Astrocyte (in vitro differentiated cells and primary cell): ENCODE results near the gene DOLPP1. TPM values are rescaled to one million over a fixed set of nuclear protein-coding genes. Genes with fewer than 3 reads are reported as not detected.

Experiments used
- DNase-seq: peaks from one replicate; pipeline ENCODE4 v3.0.0-alpha.2; 2010; ENCODE audit warnings: low read depth
- FAIRE-seq: peaks from 2 replicates; lab custom pipeline; 2011; peaks lifted over from hg19 to GRCh38; lab: Jason Lieb, UNC
- H2AFZ ChIP-seq: 2 replicates; pipeline ENCODE4 v1.6.0; 2012; ENCODE audit warnings: low read depth, low read length, inconsistent platforms
- H3K27ac ChIP-seq: 2 replicates; pipeline ENCODE4 v1.5.1; 2011; ENCODE audit warnings: low read depth, low read length, inconsistent platforms
- H3K27me3 ChIP-seq: 2 replicates; pipeline ENCODE4 v1.6.0; 2011; ENCODE audit warnings: low read length, inconsistent platforms; ENCODE audit not compliant: insufficient read depth
- H3K36me3 ChIP-seq: 2 replicates; pipeline ENCODE4 v1.5.1; 2011; ENCODE audit warnings: low read length, inconsistent platforms; ENCODE audit not compliant: insufficient read depth
- H3K4me1 ChIP-seq: 2 replicates; pipeline ENCODE4 v1.5.1; 2011; ENCODE audit warnings: low read length, inconsistent platforms; ENCODE audit not compliant: insufficient read depth
- H3K4me2 ChIP-seq: 2 replicates; pipeline ENCODE4 v1.6.0; 2012; ENCODE audit warnings: low read length, inconsistent platforms
- H3K4me3 ChIP-seq: 2 replicates; pipeline ENCODE4 v1.5.1; 2011; ENCODE audit warnings: low read depth, mild to moderate bottlenecking, low read length, inconsistent platforms; ENCODE audit not compliant: insufficient read depth
- H3K79me2 ChIP-seq: 2 replicates; pipeline ENCODE4 v1.6.0; 2012; ENCODE audit warnings: mild to moderate bottlenecking, low read length, inconsistent platforms; ENCODE audit not compliant: insufficient read depth
- H3K9ac ChIP-seq: 2 replicates; pipeline ENCODE4 v1.6.0; 2012; ENCODE audit warnings: mild to moderate bottlenecking, low read length, inconsistent platforms
- H3K9me3 ChIP-seq: 2 replicates; pipeline ENCODE4 v1.5.1; 2012; ENCODE audit warnings: low read depth, mild to moderate bottlenecking, low read length, inconsistent platforms; ENCODE audit not compliant: insufficient read depth
- H4K20me1 ChIP-seq: 2 replicates; pipeline ENCODE4 v1.6.0; 2012; ENCODE audit warnings: low read length, inconsistent platforms; ENCODE audit not compliant: insufficient read depth
- H3K27ac Mint-ChIP-seq: one replicate; pipeline ENCODE4 v1.8.0; 2021; ENCODE audit warnings: mild to moderate bottlenecking, mixed read lengths; ENCODE audit not compliant: unreplicated experiment
- H3K27me3 Mint-ChIP-seq: one replicate; pipeline ENCODE4 v1.8.0; 2021; ENCODE audit warnings: low read depth, mixed read lengths; ENCODE audit not compliant: unreplicated experiment
- H3K36me3 Mint-ChIP-seq: one replicate; pipeline ENCODE4 v1.8.0; 2021; ENCODE audit warnings: low read depth, mixed read lengths; ENCODE audit not compliant: unreplicated experiment
- H3K4me1 Mint-ChIP-seq: one replicate; pipeline ENCODE4 v1.8.0; 2021; ENCODE audit warnings: low read depth, mixed read lengths; ENCODE audit not compliant: unreplicated experiment
- H3K4me3 Mint-ChIP-seq: one replicate; pipeline ENCODE4 v1.8.0; 2021; ENCODE audit warnings: mild to moderate bottlenecking, moderate library complexity, mixed read lengths; ENCODE audit not compliant: unreplicated experiment
- H3K9me3 Mint-ChIP-seq: one replicate; pipeline ENCODE4 v1.8.0; 2021; ENCODE audit warnings: mild to moderate bottlenecking, mixed read lengths; ENCODE audit not compliant: unreplicated experiment
- EZH2 ChIP-seq: IDR thresholded peaks from 2 replicates; pipeline ENCODE4 v1.6.1; 2012; ENCODE audit warnings: mild to moderate bottlenecking, low read length, inconsistent platforms; ENCODE audit not compliant: insufficient read depth
- total RNA-seq: library from RNA; stranded (reverse); gene quantifications from 2 replicates; pipeline ENCODE4 v1.2.1, GENCODE V29; 2021
- TF ChIP-seq, protein P1 (sequence below): IDR thresholded peaks from 2 replicates; pipeline ENCODE4 v1.5.1; 2011; ENCODE audit warnings: low read depth, mild to moderate bottlenecking, inconsistent platforms, low read length, moderate library complexity; ENCODE audit not compliant: insufficient read depth

Gene DOLPP1
- total RNA-seq, 1 donor from 2014 or later: 17.9 TPM

DNA sequence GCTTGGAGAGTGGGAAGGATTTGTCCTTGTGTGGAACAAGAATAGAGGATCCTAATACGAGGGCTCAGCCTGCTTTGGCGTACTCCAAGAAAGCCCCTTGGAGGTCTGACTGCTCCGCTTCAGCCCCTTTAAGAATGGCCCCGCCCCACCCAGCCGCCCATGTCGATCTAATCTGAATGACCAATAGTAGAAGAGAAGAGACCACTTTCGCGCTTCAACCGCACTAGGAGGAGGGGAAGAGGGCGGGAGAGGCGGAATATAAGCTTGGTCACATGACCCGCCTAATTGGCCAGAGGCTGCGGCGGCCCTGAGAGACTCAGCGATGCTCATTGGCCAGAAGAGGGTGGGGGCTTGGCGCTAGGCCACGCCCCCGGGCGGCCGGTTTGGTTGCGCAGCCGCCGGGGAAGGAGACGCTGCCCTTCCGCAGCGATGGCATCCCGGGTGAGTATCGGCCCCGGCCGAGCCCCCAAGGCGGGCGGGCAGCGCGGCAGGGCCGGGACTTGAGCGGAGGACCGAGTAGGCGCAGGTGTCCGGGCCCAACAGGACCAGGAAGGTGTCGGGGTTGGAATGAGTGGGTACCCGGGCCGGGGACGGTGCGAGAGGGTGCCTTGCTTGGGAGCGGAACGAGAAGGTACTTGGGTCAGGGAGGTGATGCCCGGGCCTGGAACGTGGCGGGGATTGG lies 44.5 kb upstream of the DOLPP1 start, which contains the start of gene MIGA2:
Gene MIGA2, plus strand, starts transcription at position 386 of the 682 bp plus-strand sequence. CDS start 3,969 bp downstream, outside the sequence.
- Histone ChIP-seq H3K4me2 (peak within 1 kb of the TSS; percentile 97), H2AFZ (peak within 1 kb of the TSS; percentile 90), H3K9me3 (no peaks in the 10 kb centered on the region), H3K36me3 (no peaks in the 10 kb centered on the region), H3K4me1 (peaks cover 10% of the 10 kb centered on the region), H3K4me3 (peak within 1 kb of the TSS; percentile 82), H3K79me2 (peaks cover 26% of the 10 kb centered on the region), H4K20me1 (peaks cover 22% of the 10 kb centered on the region), H3K9ac (peak within 1 kb of the TSS; percentile 88), H3K27ac (peak within 1 kb of the TSS; percentile 28), H3K27me3 (no peaks in the 10 kb centered on the region)
- no peaks in the 10 kb centered on the region for H3K27me3 Mint-ChIP-seq
- DNase-seq: peak; percentile 97
- H3K9me3 Mint-ChIP-seq: no peaks in the 10 kb centered on the region
- TF ChIP-seq EZH2: no peak
- TF ChIP-seq, protein P1, sequence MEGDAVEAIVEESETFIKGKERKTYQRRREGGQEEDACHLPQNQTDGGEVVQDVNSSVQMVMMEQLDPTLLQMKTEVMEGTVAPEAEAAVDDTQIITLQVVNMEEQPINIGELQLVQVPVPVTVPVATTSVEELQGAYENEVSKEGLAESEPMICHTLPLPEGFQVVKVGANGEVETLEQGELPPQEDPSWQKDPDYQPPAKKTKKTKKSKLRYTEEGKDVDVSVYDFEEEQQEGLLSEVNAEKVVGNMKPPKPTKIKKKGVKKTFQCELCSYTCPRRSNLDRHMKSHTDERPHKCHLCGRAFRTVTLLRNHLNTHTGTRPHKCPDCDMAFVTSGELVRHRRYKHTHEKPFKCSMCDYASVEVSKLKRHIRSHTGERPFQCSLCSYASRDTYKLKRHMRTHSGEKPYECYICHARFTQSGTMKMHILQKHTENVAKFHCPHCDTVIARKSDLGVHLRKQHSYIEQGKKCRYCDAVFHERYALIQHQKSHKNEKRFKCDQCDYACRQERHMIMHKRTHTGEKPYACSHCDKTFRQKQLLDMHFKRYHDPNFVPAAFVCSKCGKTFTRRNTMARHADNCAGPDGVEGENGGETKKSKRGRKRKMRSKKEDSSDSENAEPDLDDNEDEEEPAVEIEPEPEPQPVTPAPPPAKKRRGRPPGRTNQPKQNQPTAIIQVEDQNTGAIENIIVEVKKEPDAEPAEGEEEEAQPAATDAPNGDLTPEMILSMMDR: no peak
- H3K4me3 Mint-ChIP-seq: peak within 1 kb of the TSS; percentile 93
- no peak for FAIRE-seq
- H3K4me1 Mint-ChIP-seq: peaks cover 15% of the 10 kb centered on the region
- no peaks in the 10 kb centered on the region for H3K36me3 Mint-ChIP-seq
- H3K27ac Mint-ChIP-seq: peak within 1 kb of the TSS; percentile 77

DNA sequence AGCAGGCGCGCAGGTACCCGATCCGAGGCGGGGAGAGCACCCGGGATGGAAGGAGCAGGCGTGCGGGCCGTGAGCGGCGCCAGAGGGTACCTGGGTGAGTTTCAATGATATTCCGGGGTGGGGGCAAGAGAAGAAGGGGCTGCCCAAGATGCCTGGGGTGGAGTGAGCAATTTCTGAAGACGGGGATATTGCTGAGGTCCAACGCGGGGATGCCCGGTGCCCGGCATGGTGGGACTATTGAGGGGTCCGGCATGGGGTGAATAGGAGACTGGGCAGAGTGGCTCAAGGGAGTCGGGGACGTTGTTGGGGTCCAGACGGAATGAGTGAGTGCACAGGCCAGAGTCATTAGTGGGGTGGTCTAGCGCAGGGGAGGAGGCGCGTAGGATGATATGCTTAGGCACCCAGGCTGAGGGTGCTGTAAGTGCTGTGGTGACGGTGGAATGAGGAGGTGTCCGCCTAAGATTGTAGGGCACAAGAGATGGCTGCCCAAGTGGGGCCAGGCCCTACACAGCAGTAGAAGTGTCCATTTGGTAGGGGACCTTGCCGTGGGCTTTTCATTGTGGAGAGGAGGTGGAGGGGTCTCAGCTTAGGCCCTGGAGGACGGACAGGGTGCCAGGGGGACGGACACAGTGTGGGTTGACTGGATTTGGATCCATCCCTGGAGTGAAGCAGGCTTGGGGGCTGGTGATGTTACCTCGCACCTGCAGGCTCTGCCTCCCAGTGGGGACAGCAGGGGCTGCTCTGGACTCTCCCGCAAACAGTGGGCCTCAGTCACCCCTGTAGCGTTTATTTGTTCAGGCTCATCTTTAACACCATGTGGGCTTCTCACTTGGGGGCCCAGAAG lies 43.8 kb upstream of the DOLPP1 start:
- FAIRE-seq: no peak
- H3K9ac ChIP-seq: peak overlapping the region; percentile 88
- H3K4me2 ChIP-seq: peak overlapping the region; percentile 97
- Mint-ChIP-seq H3K36me3 (peaks cover 4% of the 10 kb centered on the region), H3K4me3 (peak overlapping the region; percentile 93), H3K9me3 (no peaks in the 10 kb centered on the region), H3K4me1 (peaks cover 15% of the 10 kb centered on the region), H3K27ac (peak overlapping the region; percentile 77), H3K27me3 (no peaks in the 10 kb centered on the region)
- H3K36me3 ChIP-seq: no peaks in the 10 kb centered on the region
- H4K20me1 ChIP-seq: peaks cover 22% of the 10 kb centered on the region
- H2AFZ ChIP-seq: peak overlapping the region; percentile 90
- H3K4me3 ChIP-seq: peak overlapping the region; percentile 82
- peak overlapping the region; percentile 28 for H3K27ac ChIP-seq
- DNase-seq: no peak
- no peak for TF ChIP-seq EZH2
- TF ChIP-seq, protein P1: no peak
- H3K4me1 ChIP-seq: peaks cover 10% of the 10 kb centered on the region
- no peaks in the 10 kb centered on the region for H3K27me3 ChIP-seq
- H3K79me2 ChIP-seq: peaks cover 26% of the 10 kb centered on the region
- no peaks in the 10 kb centered on the region for H3K9me3 ChIP-seq
